ENCODE results near the gene CDH11. TPM values are rescaled to one million over a fixed set of nuclear protein-coding genes. Genes with fewer than 3 reads are reported as not detected.

The CDH11 gene
- polyA plus RNA-seq, 1 donor = 27.8 TPM

DNA sequence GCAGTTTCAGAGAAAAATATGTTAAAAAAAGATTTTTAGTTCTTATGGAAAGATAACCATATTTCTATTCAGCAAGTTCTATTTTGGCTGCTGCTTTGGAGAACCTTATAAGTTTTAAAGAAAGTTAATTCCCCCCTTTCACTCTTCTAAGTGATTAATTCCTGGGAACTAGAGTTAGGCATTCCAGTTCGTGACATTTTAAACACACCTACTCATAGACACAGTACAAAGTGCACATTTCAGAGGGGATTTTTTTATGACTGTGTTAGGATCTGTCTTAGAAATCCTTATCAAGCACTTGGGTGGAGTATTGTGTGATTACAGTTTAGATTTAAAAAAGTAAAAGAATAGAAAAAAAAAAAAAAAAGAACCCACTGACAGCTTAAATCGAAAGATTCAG, 3.5 kb upstream of the CDH11 start:
- Histone ChIP-seq H3K9me3 (ENCODE audit: control insufficient read depth, low read depth, low read length) (peaks cover 5% of the 10 kb centered on the region), H3K4me3 (ENCODE audit: low read length) (no peak overlapping the region), H3K27me3 (ENCODE audit: control insufficient read depth, insufficient read depth, low read length) (peaks cover 34% of the 10 kb centered on the region), H3K36me3 (ENCODE audit: control insufficient read depth, insufficient read depth, low read length) (no peaks in the 10 kb centered on the region), H3K27ac (ENCODE audit: low read length) (peak overlapping the region; percentile 34), H3K4me1 (ENCODE audit: control insufficient read depth, insufficient read depth, low read length) (peaks cover 22% of the 10 kb centered on the region)
- DNase-seq = no peak
- WGBS (ENCODE audit: insufficient coverage, low lambda C conversion rate) = no CpG with 5 or more reads among the region's 2 CpGs

DNA sequence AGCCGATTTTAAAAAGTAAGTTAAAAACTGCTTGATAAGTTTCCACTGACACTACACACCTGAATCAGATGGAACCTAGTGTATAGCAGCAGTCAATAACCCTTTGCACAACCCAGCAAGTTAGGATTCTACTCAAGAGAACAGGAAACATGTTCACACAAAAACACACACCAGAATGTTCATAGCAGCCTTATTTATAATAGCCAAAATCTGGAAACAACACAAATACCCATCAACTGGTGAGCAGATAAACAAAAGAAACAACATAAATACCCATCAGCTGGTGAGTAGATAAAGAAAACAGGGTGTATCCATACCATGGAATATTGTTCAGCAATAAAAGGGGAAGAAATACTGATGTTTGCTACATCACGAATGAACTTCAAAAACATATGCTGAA, 2.7 kb upstream of the CDH11 start:
- WGBS (ENCODE audit: insufficient coverage, low lambda C conversion rate) = no CpG with 5 or more reads among the region's 2 CpGs
- H3K27me3 ChIP-seq (ENCODE audit: control insufficient read depth, insufficient read depth, low read length) = peaks cover 40% of the 10 kb centered on the region
- H3K27ac ChIP-seq (ENCODE audit: low read length) = no peak overlapping the region
- peaks cover 22% of the 10 kb centered on the region for H3K4me1 ChIP-seq (ENCODE audit: control insufficient read depth, insufficient read depth, low read length)
- H3K36me3 ChIP-seq (ENCODE audit: control insufficient read depth, insufficient read depth, low read length) = no peaks in the 10 kb centered on the region
- no peak overlapping the region for H3K4me3 ChIP-seq (ENCODE audit: low read length)
- peaks cover 5% of the 10 kb centered on the region for H3K9me3 ChIP-seq (ENCODE audit: control insufficient read depth, low read depth, low read length)
- DNase-seq = no peak

GRCh38 chr16:65124212-65124548, 2.3 kb upstream of the CDH11 start:
- no CpG with 5 or more reads among the region's 7 CpGs for WGBS (ENCODE audit: insufficient coverage, low lambda C conversion rate)
- Histone ChIP-seq H3K4me3 (ENCODE audit: low read length) (peak overlapping the region; percentile 55), H3K36me3 (ENCODE audit: control insufficient read depth, insufficient read depth, low read length) (no peaks in the 10 kb centered on the region), H3K4me1 (ENCODE audit: control insufficient read depth, insufficient read depth, low read length) (peaks cover 22% of the 10 kb centered on the region), H3K27me3 (ENCODE audit: control insufficient read depth, insufficient read depth, low read length) (peaks cover 40% of the 10 kb centered on the region), H3K9me3 (ENCODE audit: control insufficient read depth, low read depth, low read length) (peaks cover 5% of the 10 kb centered on the region), H3K27ac (ENCODE audit: low read length) (peak overlapping the region; percentile 86)
- peak in 1 of 2 donors; percentile 8 for DNase-seq

- Histone ChIP-seq H3K36me3 (ENCODE audit: control insufficient read depth, insufficient read depth, low read length) (no peaks in the 10 kb centered on the region), H3K9me3 (ENCODE audit: control insufficient read depth, low read depth, low read length) (peaks cover 5% of the 10 kb centered on the region), H3K27ac (ENCODE audit: low read length) (peak overlapping the region; percentile 86), H3K27me3 (ENCODE audit: control insufficient read depth, insufficient read depth, low read length) (peaks cover 44% of the 10 kb centered on the region), H3K4me1 (ENCODE audit: control insufficient read depth, insufficient read depth, low read length) (peaks cover 22% of the 10 kb centered on the region), H3K4me3 (ENCODE audit: low read length) (peak overlapping the region; percentile 55)
- DNase-seq = peak in 1 of 2 donors; percentile 20
- WGBS (ENCODE audit: insufficient coverage, low lambda C conversion rate) = no CpG with 5 or more reads among the region's 51 CpGs
Measured at GRCh38 chr16:65123396-65124211, 1.7 kb upstream of the CDH11 start.

- H3K4me3 ChIP-seq (ENCODE audit: low read length) = peak overlapping the region; percentile 55
- H3K36me3 ChIP-seq (ENCODE audit: control insufficient read depth, insufficient read depth, low read length) = no peaks in the 10 kb centered on the region
- peak overlapping the region; percentile 86 for H3K27ac ChIP-seq (ENCODE audit: low read length)
- WGBS (ENCODE audit: insufficient coverage, low lambda C conversion rate) = 2% methylated on average over 7 of the region's 48 CpGs
- peak in 1 of 2 donors; percentile 54 for DNase-seq
- peaks cover 44% of the 10 kb centered on the region for H3K27me3 ChIP-seq (ENCODE audit: control insufficient read depth, insufficient read depth, low read length)
- peaks cover 22% of the 10 kb centered on the region for H3K4me1 ChIP-seq (ENCODE audit: control insufficient read depth, insufficient read depth, low read length)
- peaks cover 5% of the 10 kb centered on the region for H3K9me3 ChIP-seq (ENCODE audit: control insufficient read depth, low read depth, low read length)
Measured at GRCh38 chr16:65122724-65123395, 997 bp upstream of the CDH11 start.

GRCh38 chr16:65120831-65121721, 787 bp downstream of the CDH11 start:
- WGBS (ENCODE audit: insufficient coverage, low lambda C conversion rate) = no CpG with 5 or more reads among the region's 68 CpGs
- H3K27ac ChIP-seq (ENCODE audit: low read length) = peak overlapping the region; percentile 71
- peaks cover 44% of the 10 kb centered on the region for H3K27me3 ChIP-seq (ENCODE audit: control insufficient read depth, insufficient read depth, low read length)
- H3K9me3 ChIP-seq (ENCODE audit: control insufficient read depth, low read depth, low read length) = peaks cover 5% of the 10 kb centered on the region
- no peaks in the 10 kb centered on the region for H3K36me3 ChIP-seq (ENCODE audit: control insufficient read depth, insufficient read depth, low read length)
- peak overlapping the region; percentile 51 for H3K4me3 ChIP-seq (ENCODE audit: low read length)
- H3K4me1 ChIP-seq (ENCODE audit: control insufficient read depth, insufficient read depth, low read length) = peaks cover 20% of the 10 kb centered on the region
- peak in 1 of 2 donors; percentile 32 for DNase-seq

GRCh38 chr16:65120461-65120830, 1.4 kb downstream of the CDH11 start:
- Histone ChIP-seq H3K4me1 (ENCODE audit: control insufficient read depth, insufficient read depth, low read length) (peaks cover 14% of the 10 kb centered on the region), H3K4me3 (ENCODE audit: low read length) (peak overlapping the region; percentile 51), H3K9me3 (ENCODE audit: control insufficient read depth, low read depth, low read length) (peaks cover 5% of the 10 kb centered on the region), H3K27ac (ENCODE audit: low read length) (peak overlapping the region; percentile 71), H3K27me3 (ENCODE audit: control insufficient read depth, insufficient read depth, low read length) (peaks cover 44% of the 10 kb centered on the region), H3K36me3 (ENCODE audit: control insufficient read depth, insufficient read depth, low read length) (no peaks in the 10 kb centered on the region)
- WGBS (ENCODE audit: insufficient coverage, low lambda C conversion rate) = no CpG with 5 or more reads among the region's 18 CpGs
- DNase-seq = no peak

DNA sequence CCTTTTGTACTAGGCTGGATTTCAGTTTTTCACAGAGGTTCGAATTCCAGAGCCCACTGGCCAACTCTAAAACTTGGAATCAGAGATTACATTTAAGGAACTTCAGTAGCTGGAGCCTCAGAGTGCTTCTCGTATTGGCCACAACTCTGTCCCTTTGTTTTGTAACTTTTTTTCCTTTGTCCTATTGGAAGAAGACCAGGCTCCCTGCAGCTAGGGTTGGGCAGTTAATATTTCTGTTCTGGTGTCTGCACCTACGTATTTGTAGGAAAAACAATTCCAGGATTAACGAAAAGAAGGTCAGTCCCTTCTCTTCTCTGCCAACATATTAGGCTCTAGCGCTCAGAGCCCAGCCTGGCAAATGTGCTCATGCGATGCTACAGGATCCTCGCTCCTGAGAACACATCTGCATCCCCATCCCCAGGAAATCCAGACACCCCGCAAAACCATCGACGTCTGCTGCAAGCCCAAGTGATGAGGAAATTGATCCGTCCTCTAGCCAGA, 1.9 kb downstream of the CDH11 start:
- H3K9me3 ChIP-seq (ENCODE audit: control insufficient read depth, low read depth, low read length) = peaks cover 5% of the 10 kb centered on the region
- H3K27ac ChIP-seq (ENCODE audit: low read length) = peak overlapping the region; percentile 71
- no peaks in the 10 kb centered on the region for H3K36me3 ChIP-seq (ENCODE audit: control insufficient read depth, insufficient read depth, low read length)
- no CpG with 5 or more reads among the region's 11 CpGs for WGBS (ENCODE audit: insufficient coverage, low lambda C conversion rate)
- H3K27me3 ChIP-seq (ENCODE audit: control insufficient read depth, insufficient read depth, low read length) = peaks cover 44% of the 10 kb centered on the region
- H3K4me1 ChIP-seq (ENCODE audit: control insufficient read depth, insufficient read depth, low read length) = peaks cover 9% of the 10 kb centered on the region
- peak overlapping the region; percentile 51 for H3K4me3 ChIP-seq (ENCODE audit: low read length)
- DNase-seq = peak in 1 of 2 donors; percentile 30

DNA sequence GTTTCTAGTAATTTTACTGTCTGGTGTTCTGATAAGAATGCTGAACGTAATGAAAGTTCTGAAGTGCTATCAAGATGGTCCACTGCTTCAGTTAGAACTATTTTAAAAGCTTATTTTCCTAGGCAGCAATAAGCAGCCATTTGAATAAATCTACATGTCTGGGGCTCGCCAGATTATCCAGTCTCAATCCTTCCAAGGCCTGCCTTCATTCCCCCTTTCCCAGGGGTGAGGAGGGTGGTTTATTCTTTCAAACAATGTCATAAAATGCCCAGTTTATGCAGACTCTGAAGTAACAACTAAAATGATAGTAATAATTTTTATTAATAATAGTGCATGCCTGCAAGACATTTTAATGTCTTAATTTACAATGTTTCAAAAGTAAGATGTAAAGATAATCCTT, 2.4 kb downstream of the CDH11 start:
- WGBS (ENCODE audit: insufficient coverage, low lambda C conversion rate) = 40% methylated on average over 1 of the region's 2 CpGs
- Histone ChIP-seq H3K27me3 (ENCODE audit: control insufficient read depth, insufficient read depth, low read length) (peaks cover 44% of the 10 kb centered on the region), H3K27ac (ENCODE audit: low read length) (no peak overlapping the region), H3K4me3 (ENCODE audit: low read length) (peak overlapping the region; percentile 51), H3K9me3 (ENCODE audit: control insufficient read depth, low read depth, low read length) (peaks cover 5% of the 10 kb centered on the region), H3K4me1 (ENCODE audit: control insufficient read depth, insufficient read depth, low read length) (peaks cover 5% of the 10 kb centered on the region), H3K36me3 (ENCODE audit: control insufficient read depth, insufficient read depth, low read length) (no peaks in the 10 kb centered on the region)
- no peak for DNase-seq

DNA sequence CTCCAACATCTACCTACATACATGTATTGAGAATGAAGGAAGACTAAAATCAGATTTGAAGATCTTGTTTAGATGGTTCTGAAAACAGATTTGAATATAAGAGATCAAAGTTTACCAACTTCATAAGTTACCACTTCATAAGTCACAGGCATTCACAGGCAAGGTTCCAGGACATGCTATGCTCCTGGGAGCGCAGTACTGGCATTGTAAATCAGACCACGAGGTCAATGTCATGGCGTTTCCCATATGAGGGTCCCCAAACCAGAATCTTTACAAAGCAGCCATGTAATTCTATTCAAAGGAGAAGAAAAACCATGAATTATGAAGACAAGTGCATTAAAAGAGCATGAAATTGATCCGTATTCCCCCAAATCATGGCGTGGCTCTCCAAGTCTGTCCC, 3.0 kb downstream of the CDH11 start:
- Histone ChIP-seq H3K9me3 (ENCODE audit: control insufficient read depth, low read depth, low read length) (peaks cover 5% of the 10 kb centered on the region), H3K27ac (ENCODE audit: low read length) (no peak overlapping the region), H3K36me3 (ENCODE audit: control insufficient read depth, insufficient read depth, low read length) (no peaks in the 10 kb centered on the region), H3K27me3 (ENCODE audit: control insufficient read depth, insufficient read depth, low read length) (peaks cover 42% of the 10 kb centered on the region), H3K4me1 (ENCODE audit: control insufficient read depth, insufficient read depth, low read length) (peaks cover 3% of the 10 kb centered on the region), H3K4me3 (ENCODE audit: low read length) (no peak overlapping the region)
- WGBS (ENCODE audit: insufficient coverage, low lambda C conversion rate) = 80% methylated on average over 1 of the region's 5 CpGs
- DNase-seq = no peak
